AG10803 (cell line): Measurements from ENCODE around the gene MYL9.

ENCODE experiments used
- DNase-seq: peaks from one replicate; pipeline ENCODE4 v3.0.0; 2010; ENCODE audit warnings: low read depth
- H3K4me3 ChIP-seq: 2 replicates; pipeline ENCODE4 v1.5.1; 2011; ENCODE audit warnings: mild to moderate bottlenecking, low read length, control low read depth
- TF ChIP-seq, protein P1 (sequence below): conservative IDR thresholded peaks from 2 replicates; pipeline ENCODE4 v1.5.1; 2011; ENCODE audit warnings: mild to moderate bottlenecking, low read length, control low read depth, inconsistent platforms

MYL9 gene

DNA sequence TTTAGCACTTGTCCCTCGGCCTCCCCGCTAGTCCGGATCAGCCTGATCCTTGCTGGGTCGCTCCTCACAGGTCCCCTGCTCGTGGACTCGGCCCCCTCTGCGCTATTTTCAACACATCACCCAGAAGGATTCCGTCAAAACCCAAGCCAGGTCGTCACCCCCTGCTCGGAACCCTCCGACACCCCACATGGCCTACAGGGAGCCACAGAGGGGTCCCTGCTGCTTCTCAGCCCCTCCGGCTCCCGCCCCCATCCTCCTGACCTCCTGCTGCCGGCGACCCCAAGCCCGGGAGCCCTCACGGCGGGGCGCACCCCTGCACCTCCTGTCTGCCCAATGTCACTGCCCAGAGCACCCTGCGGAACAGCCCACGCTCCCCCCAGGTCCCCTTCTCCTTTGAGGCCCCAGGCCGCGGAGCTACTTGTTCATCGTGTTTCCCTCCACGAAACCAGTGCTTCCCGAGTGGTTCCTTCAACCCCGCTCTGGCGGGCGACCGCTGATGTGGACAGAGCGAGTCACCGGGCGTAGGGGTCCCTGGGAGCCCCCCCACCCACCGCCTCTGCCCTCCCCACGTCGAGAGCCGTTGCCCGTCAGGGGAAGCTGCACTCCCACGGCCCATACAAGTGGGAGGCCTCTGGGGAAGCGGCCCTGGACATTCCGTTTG lies 638 bp upstream of the MYL9 start:
- DNase-seq = no peak
- peak overlapping the region; percentile 54 for H3K4me3 ChIP-seq
- TF ChIP-seq, protein P1, sequence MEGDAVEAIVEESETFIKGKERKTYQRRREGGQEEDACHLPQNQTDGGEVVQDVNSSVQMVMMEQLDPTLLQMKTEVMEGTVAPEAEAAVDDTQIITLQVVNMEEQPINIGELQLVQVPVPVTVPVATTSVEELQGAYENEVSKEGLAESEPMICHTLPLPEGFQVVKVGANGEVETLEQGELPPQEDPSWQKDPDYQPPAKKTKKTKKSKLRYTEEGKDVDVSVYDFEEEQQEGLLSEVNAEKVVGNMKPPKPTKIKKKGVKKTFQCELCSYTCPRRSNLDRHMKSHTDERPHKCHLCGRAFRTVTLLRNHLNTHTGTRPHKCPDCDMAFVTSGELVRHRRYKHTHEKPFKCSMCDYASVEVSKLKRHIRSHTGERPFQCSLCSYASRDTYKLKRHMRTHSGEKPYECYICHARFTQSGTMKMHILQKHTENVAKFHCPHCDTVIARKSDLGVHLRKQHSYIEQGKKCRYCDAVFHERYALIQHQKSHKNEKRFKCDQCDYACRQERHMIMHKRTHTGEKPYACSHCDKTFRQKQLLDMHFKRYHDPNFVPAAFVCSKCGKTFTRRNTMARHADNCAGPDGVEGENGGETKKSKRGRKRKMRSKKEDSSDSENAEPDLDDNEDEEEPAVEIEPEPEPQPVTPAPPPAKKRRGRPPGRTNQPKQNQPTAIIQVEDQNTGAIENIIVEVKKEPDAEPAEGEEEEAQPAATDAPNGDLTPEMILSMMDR = no peak

DNA sequence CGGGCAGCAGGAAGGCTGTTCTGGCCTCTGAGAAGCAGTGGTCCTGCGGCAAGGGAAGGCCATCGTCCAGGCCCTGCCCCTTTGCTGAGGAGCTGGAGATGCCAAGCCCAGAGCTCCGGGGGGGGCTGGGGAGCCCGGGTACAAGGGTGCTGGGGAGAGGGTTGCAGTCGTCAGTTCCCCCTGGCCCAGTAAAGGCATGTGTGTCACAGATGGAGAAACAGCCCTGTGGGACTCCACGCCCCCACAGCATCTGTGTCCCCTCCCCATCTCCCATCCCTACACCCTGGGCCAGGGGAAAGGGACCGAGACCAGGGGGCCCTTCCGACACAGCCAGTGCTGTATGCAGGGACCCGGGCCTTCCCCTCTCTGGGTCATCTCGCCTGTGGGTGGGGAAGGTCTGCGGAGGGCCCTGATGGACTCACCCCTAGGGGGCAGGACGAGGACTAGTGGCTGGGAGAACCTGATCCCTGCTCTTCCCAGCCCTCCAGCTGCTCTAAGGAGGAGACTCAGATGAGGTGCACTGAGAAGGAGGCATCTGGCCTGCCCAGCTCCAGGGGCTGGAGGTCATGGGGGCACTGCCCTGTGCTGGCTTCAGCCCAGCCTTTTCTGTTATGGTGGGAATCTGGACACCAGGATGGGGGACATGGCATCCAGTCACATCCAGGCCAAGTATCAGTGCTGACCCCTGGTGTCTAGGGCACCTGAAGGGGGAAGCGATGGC lies 609 bp downstream of the MYL9 start:
- peak; percentile 67 for DNase-seq
- TF ChIP-seq, protein P1 = peak; percentile 72
- H3K4me3 ChIP-seq = peak overlapping the region; percentile 95

DNA sequence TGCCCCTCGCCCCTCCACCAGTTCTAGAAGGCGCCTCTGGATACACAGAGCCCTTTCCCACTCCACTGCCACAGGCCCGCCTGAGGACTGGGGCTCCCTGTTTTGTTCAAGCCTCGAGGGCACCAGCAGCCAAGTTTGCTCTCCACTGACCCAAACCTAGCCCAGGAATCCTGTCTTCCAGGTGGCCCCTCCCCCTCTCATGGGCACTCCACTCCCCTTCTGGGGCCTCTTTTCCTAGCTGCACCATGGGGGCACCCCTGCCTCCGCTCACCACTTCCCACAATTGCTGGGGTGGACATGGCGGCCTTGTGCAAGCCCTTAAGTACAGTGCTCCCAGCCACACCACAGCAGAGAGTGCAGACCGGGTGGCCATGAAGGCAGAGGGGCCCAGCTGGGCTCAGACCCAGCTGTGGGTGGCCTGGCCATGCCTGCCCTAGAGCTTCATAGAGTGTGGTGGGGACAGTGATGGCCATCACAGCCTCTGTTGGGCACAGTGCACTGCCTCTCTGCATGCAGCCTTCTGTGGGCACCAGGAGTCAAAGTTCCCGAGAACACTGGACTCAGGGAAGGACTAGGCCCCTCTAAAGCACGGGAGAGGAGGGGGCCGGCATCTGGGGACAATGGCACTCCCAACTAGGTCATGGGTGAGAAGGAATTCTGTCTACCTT lies 1.3 kb downstream of the MYL9 start:
- peak overlapping the region; percentile 95 for H3K4me3 ChIP-seq
- TF ChIP-seq, protein P1 = no peak
- DNase-seq = no peak

DNA sequence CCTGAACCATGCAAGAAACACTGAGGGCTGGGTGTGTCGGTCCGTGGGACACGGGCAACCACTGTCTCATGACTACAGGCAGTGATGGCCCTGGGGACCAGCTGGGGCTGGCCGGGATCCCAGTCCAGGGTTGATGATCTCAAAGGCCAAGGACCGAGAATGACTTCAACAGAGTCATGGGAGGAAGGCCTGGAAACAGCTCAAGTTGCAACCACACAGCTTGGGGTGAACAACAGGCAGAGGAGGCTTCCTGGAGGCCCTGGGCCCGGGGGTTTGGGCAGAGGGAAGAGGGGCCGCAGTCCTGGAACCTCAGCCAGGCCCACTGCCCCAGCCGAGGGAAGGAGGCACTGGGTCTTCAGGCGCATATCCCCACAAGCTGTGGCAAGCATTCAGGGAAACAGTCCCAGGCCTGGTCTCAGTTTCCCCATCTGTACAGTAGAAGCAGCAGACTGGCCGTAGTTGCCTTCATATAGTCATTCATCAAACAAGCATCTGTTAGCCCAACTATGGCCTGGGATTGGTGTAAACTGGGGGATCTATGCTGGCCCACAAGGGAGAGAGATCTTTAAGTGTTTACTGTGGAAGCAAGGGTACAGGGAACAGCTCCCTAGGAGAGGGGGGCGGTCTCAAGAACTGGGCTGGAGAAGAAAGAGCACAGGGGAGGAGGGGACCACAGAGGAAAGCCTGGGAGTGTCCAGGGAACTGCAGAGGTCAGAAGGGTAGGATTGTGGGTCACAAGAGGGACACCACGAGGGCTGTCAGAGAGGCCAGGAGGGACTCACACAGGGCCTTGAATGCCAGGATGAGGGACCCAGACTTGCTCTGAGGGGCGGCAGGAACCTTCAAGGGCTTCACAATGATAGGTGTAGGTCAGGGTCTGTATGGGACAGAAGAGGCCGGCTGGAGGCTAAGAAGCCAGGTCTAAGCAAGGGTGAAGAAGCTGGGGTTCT lies 2.1 kb downstream of the MYL9 start:
- peak overlapping the region; percentile 95 for H3K4me3 ChIP-seq
- TF ChIP-seq, protein P1 = no peak
- DNase-seq = peak; percentile 84

DNA sequence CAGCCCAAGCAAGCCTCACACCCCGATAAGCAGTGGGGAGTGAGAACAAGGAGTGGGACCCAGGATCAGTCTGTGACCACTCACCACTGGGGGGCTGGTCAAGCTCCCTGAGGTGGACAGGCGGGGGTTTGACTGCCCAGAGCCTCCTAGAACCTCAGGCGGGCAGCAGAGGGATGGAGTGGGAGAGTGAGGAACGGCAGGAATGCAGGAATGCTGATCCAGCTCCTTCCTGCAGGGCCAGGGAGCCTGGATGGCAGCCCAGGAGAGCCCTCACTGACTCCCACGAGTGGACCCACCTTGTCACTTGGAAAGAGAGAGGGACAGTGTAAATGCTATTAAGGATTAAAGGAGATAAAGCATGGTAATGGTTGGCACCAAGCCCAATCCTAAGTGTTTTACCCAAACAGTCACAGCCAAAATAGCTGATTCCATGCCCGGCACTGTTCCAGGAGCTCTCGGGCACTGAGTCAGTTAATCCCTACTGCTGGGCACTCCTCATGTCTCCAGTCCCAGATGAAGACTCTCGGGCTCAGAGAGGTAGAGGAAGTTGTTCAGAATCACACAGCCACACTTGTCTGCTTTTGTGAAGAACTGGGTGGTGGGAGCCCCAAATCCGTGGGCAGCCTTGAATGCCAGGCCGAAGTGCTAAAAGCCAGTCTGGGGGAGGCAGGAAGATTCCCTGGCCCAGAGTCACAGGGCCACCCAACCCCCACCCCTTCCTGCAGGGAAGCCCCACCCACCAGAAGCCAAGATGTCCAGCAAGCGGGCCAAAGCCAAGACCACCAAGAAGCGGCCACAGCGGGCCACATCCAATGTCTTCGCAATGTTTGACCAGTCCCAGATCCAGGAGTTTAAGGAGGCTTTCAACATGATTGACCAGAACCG lies 3.1 kb downstream of the MYL9 start:
- H3K4me3 ChIP-seq = peak overlapping the region; percentile 95
- TF ChIP-seq, protein P1 = no peak; the same call in 1 of the 2 replicates
- DNase-seq = peak; percentile 79

DNA sequence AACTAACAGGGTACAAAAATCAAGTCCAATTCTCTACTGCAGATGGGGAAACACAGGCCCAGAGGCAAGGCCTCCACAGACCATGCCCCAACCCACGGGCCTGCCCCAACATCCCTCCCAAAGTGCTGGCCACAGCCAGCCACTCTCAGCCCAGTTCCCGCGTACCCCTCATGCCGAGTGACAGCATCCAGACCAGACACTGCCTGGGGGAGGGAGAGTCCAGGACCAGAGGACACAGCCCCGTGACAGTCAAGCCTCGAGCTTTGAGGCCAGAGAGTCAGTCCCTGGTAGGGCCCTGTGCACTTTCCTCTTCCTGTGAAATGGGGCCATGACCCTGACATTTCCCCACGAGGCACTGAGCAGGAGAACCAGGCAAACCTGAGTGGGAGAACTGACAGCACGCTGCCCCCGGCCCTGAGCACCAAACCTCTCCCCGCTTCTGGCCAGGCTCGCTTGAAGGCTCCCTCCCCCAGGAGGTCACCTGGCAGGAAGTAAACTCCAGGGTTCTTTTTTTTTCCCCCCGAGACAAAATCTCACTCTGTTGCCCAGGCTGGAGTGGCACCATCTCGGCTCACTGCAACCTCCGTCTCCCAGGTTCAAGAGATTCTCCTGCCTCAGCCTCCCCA lies 4.9 kb downstream of the MYL9 start:
- TF ChIP-seq, protein P1 = no peak
- DNase-seq = no peak
- no peak overlapping the region for H3K4me3 ChIP-seq
